Measurements from ENCODE around the gene CPM.

DNA sequence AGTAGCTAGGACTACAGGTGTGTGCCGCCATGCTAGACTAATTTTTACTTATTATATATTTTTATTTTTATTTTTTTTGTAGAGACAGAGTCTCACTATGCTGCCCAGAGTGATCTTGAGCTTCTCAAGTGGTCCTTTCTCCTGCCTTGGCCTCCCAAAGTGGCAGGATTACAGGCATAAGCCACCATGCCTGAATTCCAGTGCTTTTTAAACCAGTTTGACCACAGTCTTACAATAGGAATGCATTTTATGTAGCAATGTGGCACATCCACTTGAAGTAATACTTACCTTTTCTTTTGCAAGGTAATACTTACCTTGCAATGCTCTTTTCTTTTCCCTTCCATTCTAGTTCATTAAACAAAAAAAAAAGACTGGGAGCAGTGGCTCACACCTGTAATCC, 38.0 kb upstream of the CPM start:
- TF ChIP-seq POLR2A (IDR thresholded peaks at IDR 0.05): no peak
- TF ChIP-seq, protein P1, sequence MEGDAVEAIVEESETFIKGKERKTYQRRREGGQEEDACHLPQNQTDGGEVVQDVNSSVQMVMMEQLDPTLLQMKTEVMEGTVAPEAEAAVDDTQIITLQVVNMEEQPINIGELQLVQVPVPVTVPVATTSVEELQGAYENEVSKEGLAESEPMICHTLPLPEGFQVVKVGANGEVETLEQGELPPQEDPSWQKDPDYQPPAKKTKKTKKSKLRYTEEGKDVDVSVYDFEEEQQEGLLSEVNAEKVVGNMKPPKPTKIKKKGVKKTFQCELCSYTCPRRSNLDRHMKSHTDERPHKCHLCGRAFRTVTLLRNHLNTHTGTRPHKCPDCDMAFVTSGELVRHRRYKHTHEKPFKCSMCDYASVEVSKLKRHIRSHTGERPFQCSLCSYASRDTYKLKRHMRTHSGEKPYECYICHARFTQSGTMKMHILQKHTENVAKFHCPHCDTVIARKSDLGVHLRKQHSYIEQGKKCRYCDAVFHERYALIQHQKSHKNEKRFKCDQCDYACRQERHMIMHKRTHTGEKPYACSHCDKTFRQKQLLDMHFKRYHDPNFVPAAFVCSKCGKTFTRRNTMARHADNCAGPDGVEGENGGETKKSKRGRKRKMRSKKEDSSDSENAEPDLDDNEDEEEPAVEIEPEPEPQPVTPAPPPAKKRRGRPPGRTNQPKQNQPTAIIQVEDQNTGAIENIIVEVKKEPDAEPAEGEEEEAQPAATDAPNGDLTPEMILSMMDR (IDR thresholded peaks at IDR 0.05 in 8 of 11, conservative IDR thresholded peaks at IDR 0.05 in 3 of 11): no peak
